HepG2 (cell line): Measurements from ENCODE around the gene MAP1LC3B. TPM values are rescaled to one million over a fixed set of nuclear protein-coding genes. Genes with fewer than 3 reads are reported as not detected.

Experiments used
- CAMTA2 ChIP-seq: sonication (generic); formaldehyde crosslinking; IDR thresholded peaks from 2 replicates; pipeline ENCODE4 v1.4.0; 2020; ENCODE audit warnings: mild to moderate bottlenecking, missing genetic modification reagents, borderline replicate concordance
- CCDC6 ChIP-seq: sonication (generic); formaldehyde crosslinking; IDR thresholded peaks from 2 replicates; pipeline ENCODE4 v1.8.1; 2022; ENCODE audit warnings: mild to moderate bottlenecking, missing genetic modification reagents, moderate library complexity
- CENPBD1 ChIP-seq: sonication (generic); formaldehyde crosslinking; IDR thresholded peaks from 2 replicates; pipeline ENCODE4 v1.8.0; 2022; ENCODE audit warnings: missing genetic modification reagents, low read depth, mild to moderate bottlenecking, borderline replicate concordance
- DPF2 ChIP-seq: sonication (generic); formaldehyde crosslinking; IDR thresholded peaks from 2 replicates; pipeline ENCODE4 v1.4.0; 2020; ENCODE audit warnings: mild to moderate bottlenecking, low read depth, missing genetic modification reagents, borderline replicate concordance
- ERF ChIP-seq: IDR thresholded peaks from 2 replicates; pipeline ENCODE4 v1.6.1; 2018; ENCODE audit warnings: missing biosample characterization, missing genetic modification reagents
- FOXM1 ChIP-seq: sonication (generic); formaldehyde crosslinking; IDR thresholded peaks from 2 replicates; pipeline ENCODE4 v1.5.0; 2020; ENCODE audit warnings: missing genetic modification reagents
- JARID2 ChIP-seq: sonication (generic); formaldehyde crosslinking; IDR thresholded peaks from 2 replicates; pipeline ENCODE4 v1.8.1; 2023; ENCODE audit warnings: missing genetic modification reagents, inconsistent platforms; ENCODE audit not compliant: insufficient replicate concordance
- KDM1A ChIP-seq: IDR thresholded peaks from 2 replicates; pipeline ENCODE4 v1.6.1; 2016; ENCODE audit warnings: missing compliant biosample characterization
- KDM6A ChIP-seq: IDR thresholded peaks from 2 replicates; pipeline ENCODE4 v1.6.1; 2016; ENCODE audit warnings: low read depth
- MAF1 ChIP-seq: sonication (generic); formaldehyde crosslinking; IDR thresholded peaks from 2 replicates; pipeline ENCODE4 v1.5.0; 2020; ENCODE audit warnings: missing genetic modification reagents, borderline replicate concordance
- MEIS1 ChIP-seq: sonication (generic); formaldehyde crosslinking; IDR thresholded peaks from 2 replicates; pipeline ENCODE4 v1.9.0; 2021; ENCODE audit warnings: mild to moderate bottlenecking, missing genetic modification reagents, moderate library complexity, borderline replicate concordance
- MTF1 ChIP-seq: sonication (generic); formaldehyde crosslinking; IDR thresholded peaks from 2 replicates; pipeline ENCODE4 v1.5.0; 2020; ENCODE audit warnings: missing genetic modification reagents
- MXI1 ChIP-seq: IDR thresholded peaks from 3 replicates; pipeline ENCODE4 v1.6.1; 2012; ENCODE audit warnings: low read depth, low read length, inconsistent platforms, borderline replicate concordance
- NFE2L2 ChIP-seq: fragments of 150-350 bp; IDR thresholded peaks from 2 replicates; pipeline ENCODE4 v1.6.1; 2014; ENCODE audit warnings: low read length
- NFYC ChIP-seq: IDR thresholded peaks from 2 replicates; pipeline ENCODE4 v1.6.1; 2016; ENCODE audit warnings: missing genetic modification reagents, missing compliant biosample characterization
- RBFOX2 ChIP-seq: fragments of 200-400 bp; formaldehyde crosslinking; IDR thresholded peaks from 2 replicates; pipeline ENCODE4 v1.6.1; 2017; ENCODE audit warnings: low read depth, mild to moderate bottlenecking, low read length
- RCOR2 ChIP-seq: IDR thresholded peaks from 2 replicates; pipeline ENCODE4 v1.6.1; 2016; ENCODE audit warnings: missing biosample characterization, missing genetic modification reagents
- SPEN ChIP-seq: sonication (generic); formaldehyde crosslinking; IDR thresholded peaks from 2 replicates; pipeline ENCODE4 v1.5.1; 2020; ENCODE audit warnings: low read depth, mild to moderate bottlenecking, missing genetic modification reagents
- SRSF4 ChIP-seq: fragments of 200-400 bp; formaldehyde crosslinking; IDR thresholded peaks from one replicate; pipeline ENCODE4 v1.6.1; 2018; ENCODE audit warnings: mild to moderate bottlenecking, low read depth, low read length, moderate library complexity; ENCODE audit not compliant: poor library complexity, severe bottlenecking
- THAP11 ChIP-seq: IDR thresholded peaks from 2 replicates; pipeline ENCODE4 v1.6.1; 2016; ENCODE audit warnings: missing biosample characterization, missing genetic modification reagents
- ZBTB7B ChIP-seq: sonication (generic); formaldehyde crosslinking; IDR thresholded peaks from 2 replicates; pipeline ENCODE4 v1.4.0; 2020; ENCODE audit warnings: missing genetic modification reagents
- ZFP62 ChIP-seq: sonication (generic); formaldehyde crosslinking; IDR thresholded peaks from 2 replicates; pipeline ENCODE4 v1.4.0; 2020; ENCODE audit warnings: missing genetic modification reagents
- ZMYM2 ChIP-seq: sonication (generic); formaldehyde crosslinking; IDR thresholded peaks from 2 replicates; pipeline ENCODE4 v1.8.0; 2022; ENCODE audit warnings: mild to moderate bottlenecking, missing genetic modification reagents
- ZNF335 ChIP-seq: sonication (generic); formaldehyde crosslinking; IDR thresholded peaks from 2 replicates; pipeline ENCODE4 v1.4.0; 2020; ENCODE audit warnings: missing genetic modification reagents
- ZNF605 ChIP-seq: sonication (generic); formaldehyde crosslinking; IDR thresholded peaks from 2 replicates; pipeline ENCODE4 v1.8.0; 2022; ENCODE audit warnings: mild to moderate bottlenecking, missing genetic modification reagents
- ZNF839 ChIP-seq: sonication (generic); formaldehyde crosslinking; IDR thresholded peaks from 2 replicates; pipeline ENCODE4 v1.4.0; 2020; ENCODE audit warnings: missing genetic modification reagents, mild to moderate bottlenecking, borderline replicate concordance
- ZSCAN22 ChIP-seq: sonication (generic); formaldehyde crosslinking; IDR thresholded peaks from 2 replicates; pipeline ENCODE4 v1.4.0; 2020; ENCODE audit warnings: mild to moderate bottlenecking, missing genetic modification reagents
- polyA plus RNA-seq, 8 experiments: library from polyadenylated mRNA; depleted of rRNA in 3 of 8; stranded (reverse) in 7 of 8; unstranded in 1 of 8; fragments of >200 nt; fragmentation: Illumina TruSeq in 4 of 8; extraction: Trizol in 4 of 8; gene quantifications; 2 replicates each; pipeline versions ENCODE4 v1.2.1 to v1.2.3, GENCODE V29; 2011 to 2016; ENCODE audit warnings: low read depth in 4 of 8, missing spikeins in 1 of 8, mixed read lengths in 1 of 8; ENCODE audit not compliant: insufficient read depth in 1 of 8
- total RNA-seq, 5 experiments: library from RNA; depleted of rRNA; stranded (reverse); fragments of >200 nt; fragmentation: Illumina TruSeq; extraction: Trizol; gene quantifications; 2 replicates each; pipeline ENCODE4 v1.2.3, GENCODE V29; 2016; ENCODE audit warnings: low read depth in 1 of 5
- TF ChIP-seq, protein P1 (sequence below): sonication (generic); formaldehyde crosslinking; IDR thresholded peaks from 2 replicates; pipeline ENCODE4 v1.5.1; 2020; ENCODE audit warnings: missing genetic modification reagents, mild to moderate bottlenecking, borderline replicate concordance
- TF ChIP-seq, protein P2 (sequence below): sonication (generic); formaldehyde crosslinking; IDR thresholded peaks from 2 replicates; pipeline ENCODE4 v1.8.0; 2022; ENCODE audit warnings: low read depth, missing genetic modification reagents

Gene MAP1LC3B
- total and polyA plus RNA-seq, 2 of the 13 experiments (the other 11 are each of a cell fraction or from before 2014, with no cell fraction given): 15.7 to 37.4 TPM

GRCh38 chr16:87387942-87388817, 4.0 kb upstream of the MAP1LC3B start (continued):
- TF ChIP-seq RBFOX2 (peak; percentile 60; the same call in 1 of the 2 replicates), ZSCAN22 (CRISPR knock-in tag) (no peak), FOXM1 (CRISPR knock-in tag) (no peak), ZNF839 (no peak), ZNF335 (CRISPR knock-in tag) (peak; percentile 85), ZBTB7B (no peak), ZMYM2 (CRISPR knock-in tag) (0 out of 2 replicates have a peak, but pooled peaks have one; percentile 14), RCOR2 (CRISPR knock-in tag) (peak; percentile 63; the same call in 1 of the 2 replicates), ERF (CRISPR knock-in tag) (no peak; the same call in none of the 2 replicates), SPEN (CRISPR knock-in tag) (peak; percentile 87), MXI1 (peak; percentile 92; the same call in 2 of the 3 replicates), THAP11 (CRISPR knock-in tag) (peak; percentile 90), ZNF605 (CRISPR knock-in tag) (peak; percentile 92), MEIS1 (CRISPR knock-in tag) (peak; percentile 100), CENPBD1 (CRISPR knock-in tag) (no peak), KDM1A (CRISPR knock-in tag) (no peak), JARID2 (CRISPR knock-in tag) (no peak), SRSF4 (no peak), ZFP62 (CRISPR knock-in tag) (no peak), KDM6A (no peak), CAMTA2 (CRISPR knock-in tag) (no peak), NFYC (CRISPR knock-in tag) (peak; percentile 99), DPF2 (CRISPR knock-in tag) (no peak), MTF1 (CRISPR knock-in tag) (no peak), CCDC6 (CRISPR knock-in tag) (0 out of 2 replicates have a peak, but pooled peaks have one; percentile 17), NFE2L2 (no peak), MAF1 (CRISPR knock-in tag) (no peak)
- TF ChIP-seq, protein P1, sequence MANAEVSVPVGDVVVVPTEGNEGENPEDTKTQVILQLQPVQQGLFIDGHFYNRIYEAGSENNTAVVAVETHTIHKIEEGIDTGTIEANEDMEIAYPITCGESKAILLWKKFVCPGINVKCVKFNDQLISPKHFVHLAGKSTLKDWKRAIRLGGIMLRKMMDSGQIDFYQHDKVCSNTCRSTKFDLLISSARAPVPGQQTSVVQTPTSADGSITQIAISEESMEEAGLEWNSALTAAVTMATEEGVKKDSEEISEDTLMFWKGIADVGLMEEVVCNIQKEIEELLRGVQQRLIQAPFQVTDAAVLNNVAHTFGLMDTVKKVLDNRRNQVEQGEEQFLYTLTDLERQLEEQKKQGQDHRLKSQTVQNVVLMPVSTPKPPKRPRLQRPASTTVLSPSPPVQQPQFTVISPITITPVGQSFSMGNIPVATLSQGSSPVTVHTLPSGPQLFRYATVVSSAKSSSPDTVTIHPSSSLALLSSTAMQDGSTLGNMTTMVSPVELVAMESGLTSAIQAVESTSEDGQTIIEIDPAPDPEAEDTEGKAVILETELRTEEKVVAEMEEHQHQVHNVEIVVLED (CRISPR knock-in tag): peak; percentile 94
- TF ChIP-seq, protein P2, sequence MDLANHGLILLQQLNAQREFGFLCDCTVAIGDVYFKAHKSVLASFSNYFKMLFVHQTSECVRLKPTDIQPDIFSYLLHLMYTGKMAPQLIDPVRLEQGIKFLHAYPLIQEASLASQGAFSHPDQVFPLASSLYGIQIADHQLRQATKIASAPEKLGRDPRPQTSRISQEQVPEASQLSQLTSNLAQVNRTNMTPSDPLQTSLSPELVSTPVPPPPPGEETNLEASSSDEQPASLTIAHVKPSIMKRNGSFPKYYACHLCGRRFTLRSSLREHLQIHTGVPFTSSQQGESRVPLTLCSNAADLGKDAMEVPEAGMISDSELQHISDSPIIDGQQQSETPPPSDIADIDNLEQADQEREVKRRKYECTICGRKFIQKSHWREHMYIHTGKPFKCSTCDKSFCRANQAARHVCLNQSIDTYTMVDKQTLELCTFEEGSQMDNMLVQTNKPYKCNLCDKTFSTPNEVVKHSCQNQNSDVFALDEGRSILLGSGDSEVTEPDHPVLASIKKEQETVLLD (CRISPR knock-in tag): 0 out of 2 replicates have a peak, but pooled peaks have one; percentile 32
